GM23248 (cell line): Measurements from ENCODE around the gene DIRAS2.

Source experiments
- EZH2 ChIP-seq: fragments of 200-600 bp; sonication (generic); IDR thresholded peaks from 2 replicates; pipeline ENCODE4 v1.6.1; 2018; ENCODE audit warnings: antibody characterized with exemption, mild to moderate bottlenecking; ENCODE audit not compliant: insufficient read depth, poor library complexity, severe bottlenecking
- EZH2phosphoT487 ChIP-seq: fragments of 200-600 bp; sonication (generic); IDR thresholded peaks from 2 replicates; pipeline ENCODE4 v1.6.1; 2018; ENCODE audit warnings: antibody characterized with exemption, moderate library complexity, mild to moderate bottlenecking, low read depth; ENCODE audit not compliant: insufficient read depth

GRCh38 chr9:90641086-90641485 lies 1.5 kb downstream of the DIRAS2 start:
- TF ChIP-seq EZH2 (no peak), EZH2phosphoT487 (no peak)
